GM19324 (cell line): ENCODE results near the gene ACP1.
A peak's percentile ranks its signal among the peaks of the same experiment; 100 is the strongest.

Experiments
- ATAC-seq: cut with Tn5 transposase; IDR thresholded peaks from one replicate; pipeline ENCODE4 v1.9.1; 2021; ENCODE audit warnings: mild to moderate bottlenecking, moderate library complexity; ENCODE audit not compliant: unreplicated experiment, low FRiP score

ACP1 gene

DNA sequence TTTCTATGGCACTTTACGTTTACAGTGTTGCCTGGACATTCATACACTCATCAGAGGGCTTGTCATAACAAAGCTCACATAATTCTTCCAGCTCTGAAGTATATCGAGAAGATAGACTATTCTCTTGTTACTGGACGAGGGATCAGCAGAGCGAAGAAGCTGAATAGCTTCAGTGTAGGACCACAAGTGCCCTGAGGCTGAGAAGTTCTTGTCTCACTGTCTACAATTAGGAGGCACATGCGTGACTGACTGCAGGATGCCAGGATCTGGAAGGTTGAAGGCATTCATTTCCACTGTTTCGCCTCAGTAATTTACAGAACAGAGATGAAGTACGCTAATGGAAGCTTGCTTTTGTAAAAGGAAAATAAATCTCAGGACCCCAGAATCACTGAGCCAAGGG is 10.5 kb upstream of the ACP1 start:
- ATAC-seq: no peak

DNA sequence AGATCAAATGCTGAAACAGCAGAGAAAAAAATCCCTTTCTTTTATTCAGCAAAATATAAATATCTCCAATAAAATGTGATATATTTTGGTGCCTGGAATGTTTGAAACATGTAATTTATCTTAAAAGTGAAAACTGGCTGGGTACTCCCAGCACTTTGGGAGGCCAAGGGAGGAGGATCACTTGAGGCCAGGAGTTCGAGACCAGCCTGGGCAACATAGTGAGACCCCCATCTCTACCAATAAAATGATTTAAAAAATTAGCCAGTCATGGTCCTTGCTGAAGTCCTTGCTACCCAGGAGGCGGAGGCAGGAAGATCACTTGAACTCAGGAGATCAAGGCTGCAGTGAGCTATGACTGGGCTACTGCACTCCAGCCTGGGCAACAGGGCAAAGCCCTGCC is 9.6 kb upstream of the ACP1 start:
- no peak for ATAC-seq

DNA sequence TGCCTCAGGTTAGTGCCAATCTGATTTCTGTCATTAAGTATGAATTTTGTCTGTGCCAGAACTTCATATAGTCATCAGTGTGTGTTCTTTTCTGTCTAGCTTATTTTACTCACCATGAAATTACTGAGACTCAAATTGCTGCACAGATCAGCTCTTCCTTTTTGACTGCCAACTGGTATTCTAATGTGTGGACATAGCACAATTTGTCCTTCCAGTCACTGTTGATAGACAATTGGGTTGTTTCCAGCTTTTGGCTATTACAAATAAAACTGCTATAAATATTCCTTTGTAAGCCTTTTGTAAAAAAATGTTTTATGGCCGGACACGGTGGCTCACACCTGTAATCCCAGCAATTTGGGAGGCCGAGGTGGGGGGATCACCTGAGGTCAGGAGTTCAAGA is 8.7 kb upstream of the ACP1 start:
- ATAC-seq: no peak

DNA sequence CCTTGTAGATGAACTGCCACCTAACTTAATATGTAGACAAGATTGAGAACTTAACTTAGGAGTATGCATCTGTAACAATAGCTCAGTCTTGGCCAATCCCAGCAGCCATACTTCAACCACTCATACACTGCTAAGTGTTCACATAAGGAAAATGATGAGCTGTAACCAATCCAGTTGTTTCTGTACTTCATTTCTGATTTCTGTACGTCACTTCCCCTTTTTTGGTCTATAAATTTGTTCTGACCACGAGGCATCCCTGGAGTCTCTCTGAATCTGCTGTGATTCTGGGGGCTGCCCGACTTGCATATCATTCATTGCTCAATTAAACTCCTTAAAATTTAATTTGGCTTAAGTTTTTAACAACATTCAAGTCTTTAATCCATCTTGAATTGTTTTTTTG is 7.3 kb upstream of the ACP1 start:
- no peak for ATAC-seq

DNA sequence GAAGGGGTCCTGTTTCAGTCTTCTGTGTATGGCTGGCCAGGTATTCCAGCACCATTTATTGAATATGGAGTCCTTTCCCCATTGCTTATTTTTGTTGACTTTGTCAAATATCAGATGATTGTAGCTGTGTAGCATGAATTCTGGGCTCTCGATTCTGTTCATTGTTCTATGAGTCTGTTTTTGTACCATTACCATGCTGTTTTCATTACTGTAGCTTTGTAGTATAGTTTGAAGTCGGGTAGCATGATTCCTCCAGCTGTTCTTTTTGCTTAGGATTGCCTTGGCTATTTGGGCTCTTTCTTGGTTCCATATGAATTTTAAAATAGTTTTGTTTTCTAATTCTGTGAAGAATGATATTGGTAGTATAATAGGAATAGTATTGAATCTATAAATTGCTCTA is 6.9 kb upstream of the ACP1 start:
- ATAC-seq: no peak

DNA sequence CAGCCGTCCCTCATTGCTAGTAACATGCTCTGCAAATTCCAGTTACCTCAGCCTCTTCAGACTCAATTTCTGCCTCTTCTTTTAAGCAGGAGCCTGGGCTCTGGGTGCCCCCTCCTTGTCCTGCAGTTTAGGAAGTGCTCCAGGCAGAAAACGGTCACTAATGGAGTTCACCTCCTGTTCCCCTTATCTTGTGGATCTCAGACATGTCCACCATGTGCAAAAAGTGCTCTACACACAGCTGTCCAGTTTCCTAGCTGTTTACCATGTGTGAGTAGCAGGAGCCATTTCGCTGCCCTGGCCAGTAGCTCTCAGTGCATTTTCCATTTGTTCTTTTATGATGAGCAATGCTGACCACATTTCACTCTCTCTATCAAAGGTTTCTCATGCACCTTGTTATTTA is 5.8 kb upstream of the ACP1 start:
- ATAC-seq: no peak

DNA sequence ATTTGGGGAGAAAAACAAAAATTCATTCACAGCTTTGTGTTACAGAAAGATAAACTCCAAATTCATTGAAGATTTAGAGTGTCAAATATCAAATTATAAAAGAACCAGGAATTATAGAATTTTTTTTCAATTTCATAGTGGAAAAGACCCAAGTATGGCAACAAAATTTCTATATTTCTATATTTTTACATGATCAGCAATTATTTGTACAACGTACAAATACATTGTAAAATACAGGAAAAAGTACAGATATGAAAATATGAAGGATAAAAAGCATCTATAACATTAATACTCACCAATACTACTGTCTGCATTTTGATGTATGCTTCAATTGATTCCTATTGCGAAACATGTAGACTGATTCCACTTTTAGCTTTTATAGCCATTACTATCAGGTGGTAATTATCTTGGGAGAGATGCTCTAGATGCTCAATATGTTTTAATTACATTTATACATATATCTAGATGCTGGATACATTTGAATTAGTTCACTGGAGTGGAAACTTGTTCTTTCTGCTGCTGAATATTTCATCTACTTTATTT is 4.9 kb upstream of the ACP1 start:
- no peak for ATAC-seq

DNA sequence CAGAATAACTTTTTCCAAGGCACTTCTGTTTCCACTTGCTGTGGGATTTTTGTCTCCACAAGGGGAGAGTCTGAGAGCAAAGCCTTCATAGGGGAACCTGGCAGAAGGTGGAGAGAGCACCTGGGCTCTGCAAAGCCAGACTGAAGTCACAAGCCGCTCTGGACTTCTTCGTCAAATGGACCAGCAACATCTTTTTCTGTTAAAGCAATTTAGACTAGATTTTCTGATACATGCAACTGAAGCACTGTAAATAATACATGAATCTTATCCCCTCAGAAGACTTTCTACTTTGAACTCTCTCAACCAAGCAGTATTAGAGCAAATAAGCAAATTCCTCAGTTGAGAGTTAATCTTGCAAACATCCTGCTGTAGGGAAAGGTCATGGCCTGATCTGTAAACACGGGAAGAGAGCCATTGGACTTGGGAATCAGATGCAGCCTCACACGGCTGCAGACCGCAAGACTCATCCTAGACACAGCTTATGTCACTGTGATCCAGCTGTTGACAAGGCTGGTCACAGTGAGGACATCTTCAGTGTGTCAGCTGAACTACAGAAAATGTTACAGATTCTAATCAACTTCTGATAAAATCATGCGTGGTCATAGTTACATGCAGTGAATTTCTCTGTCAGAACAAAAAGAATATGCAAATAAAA is 4.1 kb upstream of the ACP1 start:
- no peak for ATAC-seq

DNA sequence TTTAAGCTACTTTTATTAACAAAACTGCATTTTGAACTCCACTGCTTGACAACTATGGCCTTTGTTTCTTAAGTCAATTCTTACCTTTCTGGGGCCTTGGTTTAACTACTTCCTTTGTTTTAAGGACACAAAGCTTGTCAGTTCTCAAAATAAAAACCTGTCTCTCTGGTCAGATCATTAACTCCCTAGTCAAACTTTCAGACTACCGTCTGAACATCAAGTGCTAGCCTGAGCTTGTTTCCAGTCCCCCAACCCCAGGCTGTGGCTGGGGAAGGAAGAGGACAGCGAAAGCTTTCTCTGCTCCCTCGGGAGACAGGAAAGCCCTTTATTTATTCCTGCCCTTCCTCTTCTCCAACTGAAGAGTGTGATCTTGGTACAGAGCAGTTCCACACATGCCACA is 2.6 kb upstream of the ACP1 start:
- ATAC-seq: no peak

DNA sequence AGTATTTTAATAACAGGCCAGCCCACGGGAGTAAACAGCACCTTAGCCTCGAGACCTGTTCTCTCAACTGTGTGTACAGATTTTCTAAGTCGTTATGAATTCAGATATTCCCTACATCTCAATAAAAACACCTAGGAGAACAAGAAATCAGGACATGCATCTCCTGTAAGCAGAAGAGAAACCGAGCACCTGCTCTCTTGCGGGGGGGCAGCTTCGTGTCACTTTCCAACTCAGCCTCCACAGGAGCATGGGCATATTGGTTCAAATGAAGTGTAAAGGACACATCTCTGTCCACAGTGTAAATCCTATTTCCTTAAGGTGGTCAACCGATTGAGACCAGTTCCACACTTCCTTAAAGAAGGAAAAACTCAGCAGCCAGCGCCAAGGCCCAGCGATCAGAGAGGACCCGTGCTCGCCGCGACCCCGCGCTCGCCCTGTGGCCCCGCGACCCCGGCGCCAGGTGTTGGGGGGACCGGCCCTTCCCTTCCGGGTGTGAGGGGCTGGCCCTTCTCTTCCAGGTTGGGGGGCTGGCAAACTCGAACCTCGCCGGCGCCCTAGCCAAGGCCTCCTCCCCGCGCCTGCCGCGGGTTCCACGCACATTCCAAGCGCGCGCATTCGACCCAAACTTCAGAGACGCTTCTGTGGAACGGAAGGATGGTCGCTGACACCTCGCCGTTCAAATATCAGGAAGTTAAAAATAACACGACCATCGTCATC is 1.6 kb upstream of the ACP1 start:
- ATAC-seq: no peak

DNA sequence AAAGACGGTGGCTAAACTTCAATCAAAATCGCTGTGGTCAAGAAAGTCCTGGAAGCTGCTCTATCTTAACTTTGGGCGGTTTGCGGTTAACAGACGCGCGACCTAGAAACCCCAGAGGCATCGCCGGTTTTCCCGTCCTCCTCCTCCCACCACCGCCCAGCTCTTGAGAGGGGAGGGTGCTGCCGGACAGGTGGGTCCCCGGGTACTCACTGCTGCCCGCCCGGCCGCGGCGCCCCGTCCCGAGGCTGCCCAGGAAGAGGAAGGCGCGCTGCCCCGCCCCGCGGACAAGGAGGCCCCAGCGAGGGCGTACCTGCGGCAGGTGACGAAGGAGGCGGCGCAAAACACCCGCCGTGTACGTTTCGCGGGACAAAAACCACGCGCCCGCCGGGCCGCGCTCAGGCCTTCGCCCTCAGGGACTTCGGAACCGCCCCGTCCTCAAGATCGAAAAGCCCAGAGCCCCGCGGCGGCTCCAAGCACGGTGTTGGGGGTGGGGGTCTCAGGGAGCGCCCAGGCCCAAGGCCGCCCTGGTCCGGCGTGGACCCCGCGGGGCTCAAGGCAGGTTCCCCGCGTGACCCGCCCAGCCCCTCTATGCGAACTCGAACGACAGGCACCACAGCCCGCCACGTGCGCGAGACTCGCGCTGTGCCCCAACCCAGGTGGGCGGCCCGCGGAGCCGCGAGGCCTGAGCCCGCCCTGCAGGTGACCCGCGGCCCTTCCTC is 814 bp upstream of the ACP1 start, which contains the start of gene SH3YL1:
Gene SH3YL1 (minus strand): TSS at position 259 of the 719 bp plus-strand sequence. CDS start 48 bp downstream, at position 211.
- peak; percentile 22 for ATAC-seq

DNA sequence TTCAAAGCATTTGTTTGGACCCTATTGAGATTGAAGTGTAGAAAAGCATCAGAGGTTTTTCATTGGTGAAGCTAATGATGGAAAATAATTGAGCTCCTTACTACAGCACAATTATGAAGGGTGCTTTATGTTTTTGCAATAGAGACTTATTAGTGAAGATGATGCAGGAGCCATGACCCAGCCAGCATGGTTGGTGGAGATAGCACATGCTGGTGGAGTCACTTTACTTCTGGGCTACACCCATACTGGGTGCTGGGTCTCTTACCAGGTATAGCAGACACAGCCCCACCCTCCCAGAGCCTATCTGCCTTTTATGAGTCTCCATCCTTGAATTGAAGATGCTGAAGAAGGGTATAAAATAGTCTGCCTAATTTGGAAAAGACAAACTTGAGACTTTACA is 3.6 kb downstream of the ACP1 start:
- ATAC-seq: no peak

DNA sequence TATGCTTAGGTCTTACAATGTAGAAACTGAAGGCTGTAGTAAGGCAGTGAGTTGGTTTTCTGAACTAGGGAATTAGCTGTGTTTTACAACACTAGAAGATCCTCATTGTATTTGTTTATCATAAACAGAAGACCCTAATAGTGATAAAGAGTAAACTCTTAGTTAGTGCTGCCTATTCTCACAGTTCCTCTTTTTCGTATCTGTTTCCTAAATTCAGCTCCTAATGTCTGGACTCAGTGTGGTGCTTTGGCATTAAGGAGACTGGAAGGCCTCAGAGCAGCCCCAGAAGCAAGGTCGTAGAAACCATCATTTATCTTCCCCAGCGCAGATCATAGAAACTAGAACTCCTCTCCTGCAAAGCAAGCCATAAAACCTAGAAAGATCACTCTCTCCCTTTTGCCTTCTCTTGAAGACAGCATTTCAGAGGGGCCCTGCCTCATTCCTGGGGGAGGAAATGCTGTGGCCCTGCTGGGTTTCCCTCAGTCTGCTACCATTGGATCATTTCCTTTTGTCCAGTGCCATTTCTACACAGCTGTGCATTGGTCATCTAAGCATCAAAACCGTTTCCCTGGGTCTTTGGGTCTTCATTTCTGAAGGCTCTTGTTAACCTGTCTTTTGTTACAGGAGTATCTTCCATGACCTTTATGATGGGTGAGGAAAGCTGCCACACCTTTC is 4.7 kb downstream of the ACP1 start:
- ATAC-seq: no peak

DNA sequence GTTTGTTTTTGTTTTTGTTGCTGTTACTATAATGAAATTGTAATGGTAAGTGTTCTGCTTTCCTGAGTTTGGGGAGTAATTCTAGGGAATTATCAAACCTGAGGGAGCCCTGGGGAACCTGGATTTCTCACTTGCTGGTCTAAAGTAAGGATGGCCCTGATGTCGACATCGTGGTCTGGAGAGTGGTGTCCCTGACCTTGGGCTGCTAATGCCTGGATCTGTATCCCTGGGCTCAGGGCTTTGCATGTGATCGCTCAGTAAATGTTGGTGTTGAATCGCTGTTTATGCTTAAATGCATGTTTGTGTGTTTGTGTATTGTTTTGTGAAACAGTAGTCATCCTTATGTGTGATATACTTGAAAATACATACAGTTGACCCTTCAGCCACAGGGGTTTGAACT is 6.1 kb downstream of the ACP1 start:
- no peak for ATAC-seq

DNA sequence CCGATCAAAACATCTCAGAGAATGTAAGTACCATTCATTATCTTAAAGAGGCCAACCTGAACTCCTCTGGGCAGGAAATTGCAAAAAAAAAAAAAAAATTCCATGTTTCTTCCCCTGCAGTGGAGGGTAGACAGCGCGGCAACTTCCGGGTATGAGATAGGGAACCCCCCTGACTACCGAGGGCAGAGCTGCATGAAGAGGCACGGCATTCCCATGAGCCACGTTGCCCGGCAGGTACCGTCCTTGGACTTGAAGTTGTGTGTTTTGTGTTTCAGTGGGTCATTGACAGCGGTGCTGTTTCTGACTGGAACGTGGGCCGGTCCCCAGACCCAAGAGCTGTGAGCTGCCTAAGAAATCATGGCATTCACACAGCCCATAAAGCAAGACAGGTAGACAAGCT is 7.2 kb downstream of the ACP1 start:
- ATAC-seq: no peak

DNA sequence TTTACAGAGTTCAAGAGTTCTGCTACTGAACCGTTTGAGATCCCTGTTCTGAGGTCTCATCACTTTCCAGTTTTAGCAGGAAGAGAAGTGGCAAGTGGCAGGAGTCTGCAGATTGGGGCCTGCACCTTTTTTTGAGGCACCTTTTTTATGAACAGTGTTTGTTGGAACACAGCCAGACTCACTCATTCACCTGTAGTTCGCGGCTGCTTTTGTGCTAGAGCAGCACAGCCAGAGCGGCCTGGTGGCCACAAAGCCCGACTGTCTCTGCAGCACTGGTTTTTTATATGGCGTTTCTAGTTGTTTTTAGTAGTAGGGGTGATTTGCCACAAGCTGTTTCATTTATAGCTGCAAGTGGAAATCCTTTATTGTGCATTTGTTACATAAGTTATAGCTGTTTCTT is 8.6 kb downstream of the ACP1 start:
- ATAC-seq: no peak

DNA sequence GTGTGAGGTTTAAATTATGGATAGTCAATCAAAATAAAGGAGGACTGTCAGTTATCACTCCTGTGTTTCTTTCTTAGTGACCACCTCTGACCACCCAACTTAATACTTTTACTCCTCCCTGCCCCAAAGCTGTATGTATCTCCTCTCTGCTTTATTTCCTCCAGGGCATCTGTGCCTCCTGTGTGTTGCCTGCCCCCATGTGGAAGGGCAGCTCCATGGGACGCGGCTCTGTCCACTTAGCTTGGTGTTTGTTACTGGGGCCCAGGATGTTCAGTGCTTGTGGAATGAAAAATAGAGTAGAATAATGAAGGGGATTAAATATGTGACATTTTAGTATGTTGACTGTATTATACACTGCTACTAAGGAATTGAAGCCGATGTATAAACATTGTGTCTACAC is 9.8 kb downstream of the ACP1 start:
- no peak for ATAC-seq

DNA sequence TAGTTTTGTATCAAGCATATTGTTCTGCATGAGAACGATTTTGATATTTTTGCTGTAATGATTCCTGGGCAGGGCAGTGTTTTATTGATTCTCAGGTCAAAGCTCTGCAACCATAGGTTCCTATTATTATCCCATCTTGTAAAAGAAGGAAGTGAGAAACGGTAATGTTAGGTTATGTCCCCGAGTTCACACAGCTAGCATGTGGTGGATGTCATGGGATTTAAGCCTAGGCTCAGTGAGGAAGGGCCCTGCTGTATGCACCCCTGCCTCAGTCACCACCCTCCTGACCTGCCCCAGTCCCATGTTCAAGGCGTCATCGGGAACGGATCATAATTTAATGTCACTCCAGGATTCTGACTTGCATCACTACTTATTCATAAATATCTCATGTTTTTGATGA is 10.7 kb downstream of the ACP1 start:
- peak; percentile 92 for ATAC-seq

DNA sequence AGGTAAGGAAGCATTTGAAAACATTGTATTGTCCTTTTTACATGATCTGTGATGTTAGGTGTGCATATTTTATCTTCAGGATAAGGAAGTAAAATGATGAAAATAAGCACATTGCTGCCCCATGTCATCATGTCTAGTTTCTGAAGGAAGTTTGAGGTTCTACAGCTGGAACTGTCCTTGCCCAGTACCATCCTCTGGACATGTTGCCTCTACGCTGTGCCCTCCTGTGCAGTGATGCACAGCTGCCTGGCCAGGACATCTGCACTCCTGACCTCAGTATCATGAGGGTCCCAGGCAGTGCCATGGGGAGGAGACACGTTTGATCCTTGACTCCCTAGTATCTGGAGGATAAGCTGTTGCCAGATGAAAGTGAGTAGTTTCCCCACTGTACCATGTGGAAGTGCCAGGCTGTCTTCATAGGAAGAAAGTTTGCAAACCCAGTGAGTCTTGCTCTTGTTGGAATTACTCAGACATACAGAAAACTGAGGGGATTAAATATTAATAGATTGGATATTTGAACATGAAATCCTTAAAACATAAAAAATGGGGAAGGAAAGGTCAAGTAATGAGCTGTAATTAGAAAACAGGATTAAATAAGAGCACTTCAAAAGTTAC is 13.7 kb downstream of the ACP1 start:
- no peak for ATAC-seq

DNA sequence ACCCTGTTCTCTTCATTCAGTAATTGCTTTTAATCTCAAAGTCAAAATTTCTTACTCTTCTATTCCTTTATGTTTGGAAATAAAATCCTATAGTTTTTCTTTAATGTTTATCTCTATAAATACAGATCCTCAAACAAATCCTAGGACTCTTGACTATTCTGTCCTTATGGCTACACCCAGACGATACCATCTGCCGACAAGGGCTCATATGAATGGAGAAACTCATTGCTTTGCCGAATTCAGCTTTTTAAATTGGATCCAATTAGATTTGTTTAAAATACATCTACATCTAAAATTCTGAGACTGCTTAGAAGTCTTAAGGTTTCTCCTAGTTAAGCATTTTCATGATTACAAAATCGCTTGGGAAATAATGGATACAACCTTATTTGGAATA is 14.2 kb downstream of the ACP1 start:
- ATAC-seq: no peak

DNA sequence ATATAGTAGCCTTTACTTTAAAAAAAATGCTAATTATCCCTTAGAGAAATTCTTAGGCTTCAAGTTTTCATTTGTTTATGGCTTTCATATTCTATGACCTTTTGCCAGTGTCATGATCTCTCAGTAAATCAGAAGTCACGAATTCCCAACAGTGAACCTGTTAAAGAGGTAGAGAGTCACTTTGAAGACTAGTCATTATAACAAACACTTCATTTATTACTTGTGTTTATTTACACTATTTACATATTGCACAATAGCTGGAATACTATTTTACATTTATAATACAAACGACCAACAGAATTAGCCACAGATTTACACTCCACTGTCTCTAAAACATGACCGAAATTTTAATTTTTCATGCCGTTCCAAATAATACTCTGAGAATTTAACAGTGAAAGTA is 14.6 kb downstream of the ACP1 start:
- ATAC-seq: no peak
